ENCODE measurements around the gene CDHR2. TPM values are rescaled to one million over a fixed set of nuclear protein-coding genes. Genes with fewer than 3 reads are reported as not detected.

The CDHR2 gene
- total and polyA plus RNA-seq, 2 of the 13 experiments (the other 11 are each of a cell fraction or from before 2014, with no cell fraction given), result 17.9 to 20.9 TPM

- TF ChIP-seq MLLT10 (CRISPR knock-in tag; IDR thresholded peaks at IDR 0.05), result no peak
- TF ChIP-seq RFX5 (IDR thresholded peaks at IDR 0.05; ENCODE audit: low read depth, low read length), result no peak
- TF ChIP-seq RARG (CRISPR knock-in tag; IDR thresholded peaks at IDR 0.05; ENCODE audit: low read depth), result no peak
- TF ChIP-seq BRCA1 (CRISPR knock-in tag; IDR thresholded peaks at IDR 0.05), result peak; percentile 66; the same call in 1 of the 2 replicates
- TF ChIP-seq ARNTL (CRISPR knock-in tag; IDR thresholded peaks at IDR 0.05), result peak; percentile 60; the same call in 1 of the 2 replicates
- TF ChIP-seq NCOA2 (CRISPR knock-in tag; IDR thresholded peaks at IDR 0.05), result peak; percentile 52; the same call in 1 of the 2 replicates
- TF ChIP-seq KLF13 (CRISPR knock-in tag; IDR thresholded peaks at IDR 0.05), result no peak
- TF ChIP-seq ZMAT5 (CRISPR knock-in tag; IDR thresholded peaks at IDR 0.05; ENCODE audit: borderline replicate concordance, low read depth), result no peak
- TF ChIP-seq SALL2 (CRISPR knock-in tag; IDR thresholded peaks at IDR 0.05), result no peak
- no peak for TF ChIP-seq ZNF460 (CRISPR knock-in tag; IDR thresholded peaks at IDR 0.05; ENCODE audit: borderline replicate concordance)
- peak; percentile 76; the same call in 1 of the 2 replicates for TF ChIP-seq ZNF441 (CRISPR knock-in tag; IDR thresholded peaks at IDR 0.05; ENCODE audit: borderline replicate concordance)
- TF ChIP-seq ZFP37 (CRISPR knock-in tag; IDR thresholded peaks at IDR 0.05; ENCODE audit: borderline replicate concordance), result peak; percentile 91; the same call in 1 of the 2 replicates
- TF ChIP-seq MXD3 (CRISPR knock-in tag; IDR thresholded peaks at IDR 0.05), result peak; percentile 66; the same call in 1 of the 2 replicates
- TF ChIP-seq PLRG1 (conservative IDR thresholded peaks at IDR 0.05), result no peak
- peak; percentile 90 to 98 for TF ChIP-seq REST (IDR thresholded peaks at IDR 0.05; ENCODE audit: borderline replicate concordance in 1 of 2, low read depth in 1 of 2, low read length in 2 of 2)
- no peak for TF ChIP-seq PRMT3 (CRISPR knock-in tag; IDR thresholded peaks at IDR 0.05; ENCODE audit: borderline replicate concordance, low read depth)
- TF ChIP-seq EHMT2 (IDR thresholded peaks at IDR 0.05; ENCODE audit: borderline replicate concordance, low read depth, low read length), result peak; percentile 92; the same call in 1 of the 2 replicates
- TF ChIP-seq CBX1 (IDR thresholded peaks at IDR 0.05; ENCODE audit: low read depth), result no peak
- no peak for TF ChIP-seq FIP1L1 (IDR thresholded peaks at IDR 0.05; ENCODE audit: borderline replicate concordance, insufficient read depth, low read depth, low read length)
- no peak for TF ChIP-seq THAP8 (CRISPR knock-in tag; IDR thresholded peaks at IDR 0.05; ENCODE audit: borderline replicate concordance)
- no peak for TF ChIP-seq CREB3 (CRISPR knock-in tag; IDR thresholded peaks at IDR 0.05)
- TF ChIP-seq ZNF33B (CRISPR knock-in tag; IDR thresholded peaks at IDR 0.05), result no peak
- peak; percentile 34; the same call in 1 of the 2 replicates for TF ChIP-seq ZNF563 (CRISPR knock-in tag; IDR thresholded peaks at IDR 0.05)
- no peak for TF ChIP-seq PHF8 (CRISPR knock-in tag; IDR thresholded peaks at IDR 0.05)
- TF ChIP-seq ETV6 (CRISPR knock-in tag; conservative IDR thresholded peaks at IDR 0.05), result 0 out of 2 replicates have a peak, but pooled peaks have one; percentile 47
- TF ChIP-seq YEATS2 (CRISPR knock-in tag; IDR thresholded peaks at IDR 0.05; ENCODE audit: borderline replicate concordance), result peak; percentile 57; the same call in 1 of the 2 replicates
Measured at GRCh38 chr5:176611435-176611834, 62.3 kb downstream of the CDHR2 start (continued).

All from HepG2 (cell line).